Pancreas (tissue), 10 donors: ENCODE measurements around the gene GABRA4. TPM values are rescaled to one million over a fixed set of nuclear protein-coding genes. Genes with fewer than 3 reads are reported as not detected.

ENCODE experiments used
- ATAC-seq, 4 donors: fragments of 200-7000 bp; cut with Tn5 transposase; one replicate each; pipeline versions ENCODE4 v1.8.0 to v1.9.1; 2020; ENCODE audit warnings: mild to moderate bottlenecking in 4 of 4, moderate library complexity in 4 of 4
- DNase-seq, 6 donors: peaks; one replicate each; pipeline ENCODE4 v3.0.0-alpha.2; 2020
- FAIRE-seq: peaks from 2 replicates; lab custom pipeline; 2012; peaks lifted over from hg19 to GRCh38; lab: Jason Lieb, UNC
- H3K27ac ChIP-seq, 4 donors: fragments of 200-600 bp; sonication (generic); 1 replicate in 3 of 4; 2 replicates in 1 of 4; pipeline versions ENCODE4 v1.5.0 to v1.8.0; 2020
- H3K27me3 ChIP-seq, 4 donors: fragments of 200-600 bp; one replicate each; pipeline ENCODE4 v1.8.0; 2021
- H3K36me3 ChIP-seq, 3 donors: fragments of 200-600 bp; sonication (generic) in 1 of 3; one replicate each; pipeline versions ENCODE4 v1.5.0 to v1.8.0; 2020 to 2021
- H3K4me1 ChIP-seq, 3 donors: fragments of 200-600 bp; one replicate each; pipeline ENCODE4 v1.8.0; 2021
- H3K4me3 ChIP-seq, 4 donors: fragments of 200-600 bp; sonication (generic) in 2 of 4; one replicate each; pipeline versions ENCODE4 v1.5.0 to v1.8.0; 2020 to 2021
- H3K9me3 ChIP-seq, 4 donors: fragments of 200-600 bp; one replicate each; pipeline ENCODE4 v1.8.0; 2021
- CTCF ChIP-seq, 4 donors: fragments of 200-600 bp; sonication (generic) in 3 of 4; IDR thresholded peaks; one replicate each; pipeline versions ENCODE4 v1.5.0 to v1.8.0; 2021; ENCODE audit warnings: antibody characterized with exemption in 4 of 4
- WGBS, 2 donors: extraction: QIAGEN DNeasy Blood & Tissue Kit; methylation state at CpG; one replicate each; pipeline ENCODE4 v1.1.7; 2013; 5-methylcytosine and 5-hydroxymethylcytosine counted together
- intact Hi-C, 3 donors: fragments of 100-400 bp; cut with DNase I; formaldehyde crosslinking; loops; one replicate each; pipeline versions ENCODE4 v1.11.1 to v1.14.2; 2022
- polyA plus RNA-seq, 2 donors: library from polyadenylated mRNA; stranded (reverse); fragments of 200-250 nt; gene quantifications; one replicate each; pipeline ENCODE4 v1.2.3, GENCODE V29; 2013
- total RNA-seq, 6 donors: library from RNA; stranded (reverse); fragmentation: NEBNext Ultra II Directional in 4 of 6; extraction: Animal tissue kit (Norgen Biotek cat#: 25700) in 4 of 6; gene quantifications; one replicate each; pipeline versions ENCODE4 v1.2.1 to v1.2.4, GENCODE V29; 2021 to 2023
- donor health status: healthy with polysubstance abuse.
- donor health status: DM: no; HTN: no; CAD: no; lungs with moderate emphysema.
- donor health status: DM: no; HTN: no; CAD: no.
- donor health status: control.
- donor health status: control.
- donor health status: Bipolar disorder and iron deficiency.
- donor health status: DM: yes; HTN: yes; CAD: no.
- donor health status: DM: no; HTN: no; CAD: no.
- donor health status: DM: no; HTN: no; CAD: no.
- donor health status: DM: yes; HTN: yes; CAD: no.

Gene GABRA4
- total and polyA plus RNA-seq, 8 donors, result 0.03 to 0.14 (median 0.06) TPM; not detected in 4

- no peak overlapping the region for H3K4me3 ChIP-seq
- TF ChIP-seq CTCF (IDR thresholded peaks at IDR 0.05), result no peak
- intact Hi-C loops, result no loop called here
- H3K4me1 ChIP-seq, result no peaks in the 10 kb centered on the region
- ATAC-seq (no peak), FAIRE-seq (no peak), DNase-seq (no peak)
- no peaks in the 10 kb centered on the region for H3K27me3 ChIP-seq
- no peaks in the 10 kb centered on the region for H3K36me3 ChIP-seq
- H3K9me3 ChIP-seq, result no peaks in the 10 kb centered on the region
- H3K27ac ChIP-seq, result no peak overlapping the region
Measured at GRCh38 chr4:46954643-46955042, 38.7 kb downstream of the GABRA4 start.

- no peak for FAIRE-seq
Measured at GRCh38 chr4:46953564-46953963, 39.8 kb downstream of the GABRA4 start.

GRCh38 chr4:46952451-46952850 is 40.9 kb downstream of the GABRA4 start:
- H3K27me3 ChIP-seq, result no peaks in the 10 kb centered on the region
- ATAC-seq (no peak), DNase-seq (no peak), FAIRE-seq (no peak)
- WGBS, 2 donors, result 65 to 76% methylated on average over 2 of the region's 2 CpGs
- H3K4me3 ChIP-seq, result no peak overlapping the region
- H3K36me3 ChIP-seq, result no peaks in the 10 kb centered on the region
- TF ChIP-seq CTCF (IDR thresholded peaks at IDR 0.05), result no peak
- no peaks in the 10 kb centered on the region for H3K4me1 ChIP-seq
- no peak overlapping the region for H3K27ac ChIP-seq
- no peaks in the 10 kb centered on the region for H3K9me3 ChIP-seq
- intact Hi-C loops, result no loop called here

More at GRCh38 chr4:46953564-46953963, 39.8 kb downstream of the GABRA4 start:
- no peak overlapping the region for H3K4me3 ChIP-seq
- H3K27ac ChIP-seq, result no peak overlapping the region
- intact Hi-C loops, result no loop called here
- no peak for ATAC-seq
- DNase-seq, result no peak
- TF ChIP-seq CTCF (IDR thresholded peaks at IDR 0.05), result no peak
- H3K9me3 ChIP-seq, result no peaks in the 10 kb centered on the region
- H3K27me3 ChIP-seq, result no peaks in the 10 kb centered on the region
- no peaks in the 10 kb centered on the region for H3K4me1 ChIP-seq
- H3K36me3 ChIP-seq, result no peaks in the 10 kb centered on the region
- WGBS, 2 donors, result 65 to 77% methylated on average over 2 of the region's 2 CpGs

GRCh38 chr4:46950826-46951225 is 42.6 kb downstream of the GABRA4 start:
- no peak for ATAC-seq
- Histone ChIP-seq H3K27me3 (no peaks in the 10 kb centered on the region), H3K9me3 (no peaks in the 10 kb centered on the region), H3K4me1 (no peaks in the 10 kb centered on the region), H3K36me3 (no peaks in the 10 kb centered on the region), H3K4me3 (no peak overlapping the region), H3K27ac (no peak overlapping the region)
- no peak for DNase-seq
- FAIRE-seq, result no peak
- intact Hi-C loops, result no loop called here
- TF ChIP-seq CTCF (IDR thresholded peaks at IDR 0.05), result no peak
- 51 to 56% methylated on average over 3 of the region's 3 CpGs for WGBS, 2 donors

- TF ChIP-seq CTCF (IDR thresholded peaks at IDR 0.05), result no peak
- DNase-seq (no peak), ATAC-seq (no peak), FAIRE-seq (no peak)
- 41 to 58% methylated on average over 1 of the region's 1 CpG for WGBS, 2 donors
- H3K27ac ChIP-seq, result no peak overlapping the region
- no peak overlapping the region for H3K4me3 ChIP-seq
- no peaks in the 10 kb centered on the region for H3K27me3 ChIP-seq
- H3K9me3 ChIP-seq, result no peaks in the 10 kb centered on the region
- H3K36me3 ChIP-seq, result no peaks in the 10 kb centered on the region
- no peaks in the 10 kb centered on the region for H3K4me1 ChIP-seq
- intact Hi-C loops, result no loop called here
Measured at GRCh38 chr4:46949822-46950221, 43.6 kb downstream of the GABRA4 start.
